Measurements from ENCODE around the gene PPP3R1. TPM values are rescaled to one million over a fixed set of nuclear protein-coding genes. Genes with fewer than 3 reads are reported as not detected.

Gene PPP3R1
- total and polyA plus RNA-seq, 2 of the 4 experiments (the other 2 are of a cell fraction): 9.1 to 17.3 TPM

Other genes starting within 250 kb of the PPP3R1 start
- 2.7 and 13.6 TPM in 2 replicates for gene C1D, start 189.5 kb downstream of the PPP3R1 start, total RNA-seq (2012; rRNA removed)
- gene C1D, start 189.5 kb downstream of the PPP3R1 start, polyA plus RNA-seq (2012; rRNA removed): 14.3 and 16.7 TPM in 2 replicates
- gene PNO1, start 94.6 kb downstream of the PPP3R1 start, total RNA-seq (2012; rRNA removed): 14.7 and 25.8 TPM in 2 replicates
- gene PNO1, start 94.6 kb downstream of the PPP3R1 start, polyA plus RNA-seq (2012; rRNA removed): 12.6 and 12.8 TPM in 2 replicates
- gene CNRIP1, start 67.4 kb upstream of the PPP3R1 start, total RNA-seq (2012; rRNA removed): 23.3 and 25.6 TPM in 2 replicates
- gene CNRIP1, start 67.4 kb upstream of the PPP3R1 start, polyA plus RNA-seq (2012; rRNA removed): 32.6 and 32.7 TPM in 2 replicates
- gene PLEK, start 112.8 kb upstream of the PPP3R1 start, total RNA-seq (2012; rRNA removed): under 0.01 TPM in 1 of 2 replicates, not detected in the other
- gene PLEK, start 112.8 kb upstream of the PPP3R1 start, polyA plus RNA-seq (2012; rRNA removed): 0.03 TPM in 1 of 2 replicates, not detected in the other
- 0.18 and 0.28 TPM in 2 replicates for gene FBXO48, start 214.8 kb upstream of the PPP3R1 start, total RNA-seq (2012; rRNA removed)
- gene FBXO48, start 214.8 kb upstream of the PPP3R1 start, polyA plus RNA-seq (2012; rRNA removed): 0.37 and 0.43 TPM in 2 replicates
- 2.3 and 3.3 TPM in 2 replicates for gene APLF, start 215.1 kb upstream of the PPP3R1 start, total RNA-seq (2012; rRNA removed)
- gene APLF, start 215.1 kb upstream of the PPP3R1 start, polyA plus RNA-seq (2012; rRNA removed): 1.2 and 1.5 TPM in 2 replicates